Panc1 (cell line): ENCODE measurements around the gene EVI5. TPM values are rescaled to one million over a fixed set of nuclear protein-coding genes. Genes with fewer than 3 reads are reported as not detected.

ENCODE experiments used
- ATAC-seq: fragments of 200-7000 bp; cut with Tn5 transposase; 2 replicates; pipeline ENCODE4 v1.9.1; 2020; ENCODE audit warnings: mild to moderate bottlenecking, moderate library complexity
- BruUV-seq: library from RNA; stranded (reverse); fragments of 400-500 nt; replicated peaks from 2 replicates; lab custom pipeline; 2021; lab: Mats Ljungman, UMichigan
- CTCF ChIA-PET: fragments of 300-600 bp; sonication (Branson Sonifier 250); formaldehyde crosslinking; loops from one replicate; lab custom pipeline; 2022; ENCODE audit warnings: antibody characterized with exemption; lab: Charles Lee
- POLR2A ChIA-PET: fragments of 300-600 bp; sonication (Branson Sonifier 250); formaldehyde crosslinking; loops from one replicate; lab custom pipeline; 2022; ENCODE audit warnings: antibody characterized with exemption; lab: Charles Lee
- DNase-seq: peaks from one replicate; pipeline ENCODE4 v3.0.0-alpha.2; 2010; ENCODE audit warnings: low read depth, low spot score
- H3K27ac ChIP-seq: 2 replicates; pipeline ENCODE4 v1.5.1; 2011; ENCODE audit warnings: mild to moderate bottlenecking, low read length, inconsistent platforms
- H3K27me3 ChIP-seq: fragments of 200-500 bp; sonication (Bioruptor generic); 2 replicates; pipeline ENCODE4 v1.6.0; 2014; ENCODE audit warnings: low read length, inconsistent platforms; ENCODE audit not compliant: control insufficient read depth, insufficient read depth
- H3K36me3 ChIP-seq: fragments of 200-500 bp; sonication (Bioruptor generic); 2 replicates; pipeline ENCODE4 v1.5.1; 2014; ENCODE audit warnings: inconsistent platforms, mild to moderate bottlenecking, low read length, moderate library complexity; ENCODE audit not compliant: control insufficient read depth, insufficient read depth
- H3K4me1 ChIP-seq: 2 replicates; pipeline ENCODE4 v1.5.1; 2011; ENCODE audit warnings: inconsistent platforms, mild to moderate bottlenecking, low read length, moderate library complexity; ENCODE audit not compliant: control insufficient read depth, insufficient read depth
- H3K4me3 ChIP-seq, 2 experiments: 2 replicates each; pipeline ENCODE4 v1.5.1; 2011 to 2012; ENCODE audit warnings: low read depth in 2 of 2, low read length in 2 of 2, mild to moderate bottlenecking in 2 of 2, inconsistent platforms in 1 of 2, moderate library complexity in 1 of 2
- H3K9me3 ChIP-seq: fragments of 200-500 bp; sonication (Bioruptor generic); 2 replicates; pipeline ENCODE4 v1.5.1; 2014; ENCODE audit warnings: low read depth, mild to moderate bottlenecking, inconsistent platforms, low read length, moderate library complexity; ENCODE audit not compliant: control insufficient read depth, insufficient read depth
- CTCF ChIP-seq: fragments of 450-650 bp; IDR thresholded peaks from 2 replicates; pipeline ENCODE4 v1.5.1; 2017; ENCODE audit warnings: mild to moderate bottlenecking
- POLR2AphosphoS5 ChIP-seq: IDR thresholded peaks from 2 replicates; pipeline ENCODE4 v1.6.1; 2012; ENCODE audit warnings: mild to moderate bottlenecking, low read depth, low read length, moderate library complexity
- REST ChIP-seq, 2 experiments: IDR thresholded peaks; 2 replicates each; pipeline ENCODE4 v1.6.1; 2011 to 2012; ENCODE audit warnings: low read depth in 2 of 2, control low read depth in 1 of 2, low read length in 1 of 2, mild to moderate bottlenecking in 1 of 2, moderate library complexity in 1 of 2; ENCODE audit not compliant: insufficient read depth in 1 of 2
- SIN3A ChIP-seq: IDR thresholded peaks from 2 replicates; pipeline ENCODE4 v1.6.1; 2012; ENCODE audit warnings: low read depth, mild to moderate bottlenecking, low read length, moderate library complexity, borderline replicate concordance; ENCODE audit not compliant: insufficient read depth
- TCF7L2 ChIP-seq: IDR thresholded peaks from 2 replicates; pipeline ENCODE4 v1.6.1; 2011; ENCODE audit warnings: mild to moderate bottlenecking, low read depth, low read length, inconsistent platforms
- in situ Hi-C: cut with HindIII; loops from 2 replicates; pipeline ENCODE4 v1.10.0; 2016; ENCODE audit warnings: low sequenced_read_pairs, low pct_unique_long_range_greater_than_20kb
- intact Hi-C: fragments of 100-400 bp; cut with micrococcal nuclease; formaldehyde crosslinking; loops from one replicate; pipeline ENCODE4 v1.10.0; 2022; ENCODE audit not compliant: unreplicated experiment
- total RNA-seq: library from RNA; stranded (reverse); gene quantifications from one replicate; pipeline ENCODE4 v1.2.1, GENCODE V29; 2021; ENCODE audit not compliant: unreplicated experiment

The EVI5 gene
- total RNA-seq, 1 experiment from 2014 or later, result 21.2 TPM

- in situ Hi-C loops, result no loop called here
- TF ChIP-seq POLR2AphosphoS5 (no peak), CTCF (no peak), TCF7L2 (no peak), SIN3A (no peak), REST (IDR thresholded peaks at IDR 0.05; ENCODE audit: insufficient read depth in 1 of 2, low read depth in 2 of 2, low read length in 1 of 2) (no peak)
- DNase-seq (no peak), ATAC-seq (no peak)
- Histone ChIP-seq H3K9me3 (no peaks in the 10 kb centered on the region), H3K27me3 (no peaks in the 10 kb centered on the region), H3K27ac (no peak overlapping the region), H3K4me3 (no peak overlapping the region), H3K4me1 (no peaks in the 10 kb centered on the region; the same call in 1 of the 2 replicates), H3K36me3 (no peaks in the 10 kb centered on the region)
- BruUV-seq, result no TSS peak
- POLR2A ChIA-PET, result no interaction called here
- CTCF ChIA-PET, result no interaction called here
- intact Hi-C loops, result no loop called here
These were observed 281.0 kb downstream of the EVI5 start for GRCh38 chr1:92503926-92504285.

GRCh38 chr1:92503043-92503925 is 281.6 kb downstream of the EVI5 start:
- in situ Hi-C loops (no loop called here), intact Hi-C loops (no loop called here)
- Histone ChIP-seq H3K4me1 (no peaks in the 10 kb centered on the region; the same call in 1 of the 2 replicates), H3K27ac (no peak overlapping the region), H3K27me3 (no peaks in the 10 kb centered on the region), H3K4me3 (no peak overlapping the region), H3K9me3 (no peaks in the 10 kb centered on the region), H3K36me3 (no peaks in the 10 kb centered on the region)
- POLR2A ChIA-PET, result no interaction called here
- CTCF ChIA-PET, result interaction anchor here (0.6 kb wide), 1 partner anchor 29 kb away, joined by 4 read pairs; no protein-coding TSS in a partner anchor
- ATAC-seq, result peak; percentile 20
- TF ChIP-seq POLR2AphosphoS5 (no peak), SIN3A (no peak), REST (IDR thresholded peaks at IDR 0.05; ENCODE audit: insufficient read depth in 1 of 2, low read depth in 2 of 2, low read length in 1 of 2) (no peak), TCF7L2 (no peak), CTCF (no peak)
- BruUV-seq, result no TSS peak
- no peak for DNase-seq
